Fibroblast of skin of left quadriceps (primary cell): Measurements from ENCODE around the gene MRPL52.
"Not testable (repeated sequence)": the region's sequence is repeated elsewhere in the genome, so short reads cannot be mapped to it uniquely, and the experiment has no call there.

Experiments used
- DNase-seq, 2 experiments: peaks; one replicate each; pipeline ENCODE4 v3.0.0-alpha.2; 2013; ENCODE audit warnings: low read depth in 2 of 2

Gene MRPL52

GRCh38 chr14:22829661-22830442 lies at the start of gene MRPL52:
Gene MRPL52, plus strand, starts transcription at chr14:22829887. Its CDS starts 26 bp downstream, at chr14:22829913.
- peak; percentile 66 to 67 for DNase-seq

DNA sequence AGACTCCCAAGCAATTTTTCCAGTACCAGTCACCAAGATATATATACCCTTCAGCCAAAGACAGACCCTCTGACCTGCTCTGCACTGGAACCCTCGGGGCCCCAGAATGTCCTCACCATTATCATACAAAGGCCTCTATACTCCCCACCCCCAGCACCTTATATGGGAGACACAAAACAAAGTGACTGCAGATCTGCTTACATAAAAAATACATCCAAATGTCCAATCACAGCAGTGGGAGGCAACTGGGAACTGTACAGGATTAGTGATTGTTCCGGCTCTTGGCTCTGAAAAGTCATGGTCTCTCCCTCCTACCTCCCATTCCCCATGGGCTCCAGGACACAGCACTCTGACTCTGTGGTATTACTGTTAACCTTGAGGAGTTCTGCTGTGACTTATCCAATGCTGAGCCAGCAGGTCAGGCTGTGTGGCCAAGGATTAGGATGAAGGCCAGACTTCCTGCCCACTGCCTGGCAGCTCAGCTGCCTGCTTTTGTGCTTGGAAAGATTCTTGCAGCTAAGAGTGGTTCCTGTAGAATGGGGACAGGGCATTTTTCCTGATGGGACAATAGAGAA lies 49.5 kb upstream of the MRPL52 start:
- no peak for DNase-seq

GRCh38 chr14:22780941-22781300 lies 48.8 kb upstream of the MRPL52 start:
- no peak for DNase-seq

- DNase-seq = peak in 1 of 2 experiments; percentile 4
Observed at GRCh38 chr14:22781301-22781991, 48.2 kb upstream of the MRPL52 start.

DNA sequence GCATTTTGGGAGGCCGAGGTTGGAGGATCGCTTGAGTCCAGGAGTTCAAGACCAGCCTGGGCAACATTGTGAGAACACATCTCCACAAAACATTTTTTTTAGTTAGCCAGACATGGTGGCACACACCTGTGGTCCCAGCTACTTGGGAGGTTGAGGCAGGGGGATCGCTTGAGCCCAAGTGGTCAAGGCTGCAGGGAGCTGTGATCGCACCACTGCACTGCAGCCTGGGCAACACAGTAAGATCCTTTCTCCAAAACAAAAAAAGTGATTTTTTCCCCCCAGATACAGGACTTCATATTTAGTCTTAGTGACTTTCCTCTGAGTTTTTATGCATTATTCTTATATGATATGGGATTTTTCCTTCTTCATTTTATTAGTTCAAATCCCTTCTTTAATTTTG lies 43.0 kb upstream of the MRPL52 start:
- no peak for DNase-seq

GRCh38 chr14:22791301-22791700 lies 38.4 kb upstream of the MRPL52 start:
- no peak for DNase-seq

DNA sequence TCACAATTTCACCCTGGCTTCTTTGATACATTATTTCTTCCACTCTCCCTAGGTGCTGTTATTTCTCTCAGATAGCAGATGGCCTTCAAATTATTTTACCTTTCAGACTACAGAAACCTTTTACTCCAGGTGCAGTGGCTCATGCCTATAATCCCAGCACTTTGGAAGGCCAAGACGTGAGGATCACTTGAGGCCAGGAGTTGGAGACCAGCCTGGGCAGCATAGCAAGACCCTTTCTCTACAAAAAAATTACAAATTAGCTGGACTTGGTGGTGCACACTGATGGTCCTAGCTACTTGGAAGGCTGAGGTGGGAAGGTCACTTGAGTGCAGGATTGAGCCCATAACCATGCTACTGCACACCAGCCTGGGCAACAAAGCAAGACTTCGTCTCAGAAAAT lies 37.5 kb upstream of the MRPL52 start:
- DNase-seq = no peak

DNA sequence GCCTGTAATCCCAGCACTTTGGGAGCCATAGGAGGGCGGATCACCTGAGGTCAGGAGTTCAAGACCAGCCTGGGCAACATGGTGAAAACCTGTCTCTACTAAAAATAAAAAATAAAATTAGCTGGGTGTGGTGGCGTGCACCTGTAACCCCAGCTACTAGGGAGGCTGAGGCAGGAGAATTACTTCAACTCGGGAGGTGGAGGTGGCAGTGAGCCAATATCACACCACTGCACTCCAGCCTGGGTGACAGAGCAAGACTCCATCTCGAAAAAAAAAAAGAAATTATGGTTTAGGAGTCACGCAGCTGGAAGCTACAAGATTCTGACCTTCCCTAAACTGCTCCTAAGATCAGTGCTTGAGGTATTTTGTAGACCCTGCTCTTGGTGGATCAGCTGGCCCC lies 36.1 kb upstream of the MRPL52 start:
- not testable (repeated sequence) for DNase-seq

DNA sequence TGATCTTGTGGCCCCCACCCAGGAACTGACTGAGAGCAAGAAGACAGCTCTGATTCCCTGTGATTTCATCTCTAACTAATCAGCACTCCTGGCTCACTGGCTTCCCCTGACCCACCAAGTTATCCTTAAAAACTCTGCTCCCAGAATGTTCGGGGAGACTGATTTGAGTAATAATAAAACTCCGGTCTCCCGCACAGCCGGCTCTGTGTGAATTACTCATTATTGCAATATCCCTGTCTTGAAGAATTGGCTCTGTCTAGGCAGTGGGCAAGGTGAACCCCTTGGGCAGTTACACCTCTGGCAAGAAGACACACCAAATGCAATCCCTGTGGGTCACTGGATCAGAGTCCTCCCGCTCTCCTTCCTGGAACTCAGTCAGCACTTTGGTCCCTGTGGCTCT lies 35.7 kb upstream of the MRPL52 start:
- no peak for DNase-seq

DNA sequence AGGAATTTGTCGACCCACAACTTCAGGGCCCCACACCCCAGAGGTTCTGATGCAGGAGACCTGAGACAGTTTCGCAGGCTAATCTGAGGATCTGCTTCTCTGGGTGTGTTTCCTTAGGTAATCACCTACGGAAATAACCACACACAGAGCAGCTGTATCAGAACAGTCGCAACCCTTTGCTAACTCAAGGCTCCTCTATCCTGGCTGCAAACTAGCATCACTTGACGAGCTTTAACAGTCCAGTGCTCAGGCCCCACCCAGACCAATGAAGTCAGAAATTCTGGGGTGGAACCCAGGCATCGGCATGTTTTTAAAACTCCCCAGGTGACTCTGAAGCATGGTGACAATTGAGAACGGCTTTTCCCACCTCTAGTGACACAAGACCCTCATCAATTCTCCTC lies 35.1 kb upstream of the MRPL52 start:
- DNase-seq = no peak

DNA sequence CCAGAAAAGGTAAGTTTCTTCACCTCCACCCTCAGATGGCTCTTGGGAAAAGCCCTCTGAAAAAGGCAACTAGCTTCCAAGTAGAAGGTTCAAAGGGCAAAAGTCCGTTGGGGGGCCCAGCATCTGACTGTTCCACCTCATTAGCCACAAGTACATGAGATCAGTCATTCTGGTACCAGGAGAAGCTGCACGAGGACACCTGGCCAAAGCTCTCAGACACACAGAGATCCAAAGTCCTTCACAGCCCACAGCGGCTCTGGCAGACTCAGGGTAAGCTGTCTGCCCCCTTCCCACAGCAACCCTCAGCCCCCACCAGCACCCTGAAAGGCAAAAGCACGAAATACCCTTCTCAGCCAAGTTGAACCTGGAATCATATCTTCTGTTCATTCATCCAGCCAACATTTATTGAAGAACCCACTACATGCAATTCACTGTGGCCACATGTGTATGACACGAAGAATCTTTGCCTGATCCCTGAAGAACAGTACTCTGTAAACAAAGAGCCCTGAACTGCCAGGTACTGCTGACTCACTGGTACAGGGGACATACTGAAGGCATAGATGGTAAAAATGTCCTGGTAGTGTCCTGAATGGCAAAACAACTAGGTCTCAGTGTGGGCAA lies 33.5 kb upstream of the MRPL52 start:
- DNase-seq = no peak

GRCh38 chr14:22797017-22797917 lies 32.4 kb upstream of the MRPL52 start:
- DNase-seq = no peak

DNA sequence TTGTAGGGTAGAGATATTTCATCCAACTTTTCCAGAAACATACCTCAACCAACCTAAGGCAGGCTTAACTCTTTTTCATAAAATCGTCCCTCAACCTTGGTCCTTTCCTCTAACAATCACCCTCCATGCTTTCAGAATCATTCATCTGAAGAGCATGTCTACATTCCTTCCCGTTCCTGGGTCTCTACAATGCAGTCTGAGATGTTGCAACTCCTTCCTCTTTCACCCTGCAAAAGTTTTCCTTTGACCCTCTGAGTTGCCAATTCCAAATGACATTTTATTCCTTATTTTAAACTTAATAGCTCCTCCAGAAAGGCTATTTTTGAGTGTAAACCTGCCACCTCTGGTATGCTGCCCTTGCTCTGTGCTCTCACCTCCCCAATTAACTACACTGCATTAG lies 31.2 kb upstream of the MRPL52 start:
- no peak for DNase-seq

DNA sequence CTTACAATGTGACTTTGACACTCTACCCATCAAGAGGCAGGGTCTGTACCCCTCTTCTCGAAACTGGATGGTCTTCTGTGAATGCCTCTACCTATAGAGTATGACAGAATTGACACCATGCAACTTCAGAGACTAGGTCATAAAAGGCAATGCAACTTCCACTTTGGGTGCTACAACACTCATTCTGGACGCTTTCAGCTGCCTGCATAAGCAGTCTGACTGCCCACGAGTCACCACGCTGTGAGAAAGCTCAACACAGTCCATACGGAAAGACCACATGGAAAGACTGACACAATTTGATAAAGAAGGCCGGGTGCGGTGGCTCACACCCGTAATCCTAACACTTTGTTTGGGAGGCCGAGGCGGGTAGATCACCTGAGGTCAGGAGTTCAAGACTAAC lies 29.3 kb upstream of the MRPL52 start:
- no peak for DNase-seq

GRCh38 chr14:22801716-22802115 lies 28.0 kb upstream of the MRPL52 start:
- DNase-seq = no peak

- no peak for DNase-seq
Observed at GRCh38 chr14:22802860-22803686, 26.6 kb upstream of the MRPL52 start.

GRCh38 chr14:22803687-22803974 lies 26.1 kb upstream of the MRPL52 start:
- no peak for DNase-seq

DNA sequence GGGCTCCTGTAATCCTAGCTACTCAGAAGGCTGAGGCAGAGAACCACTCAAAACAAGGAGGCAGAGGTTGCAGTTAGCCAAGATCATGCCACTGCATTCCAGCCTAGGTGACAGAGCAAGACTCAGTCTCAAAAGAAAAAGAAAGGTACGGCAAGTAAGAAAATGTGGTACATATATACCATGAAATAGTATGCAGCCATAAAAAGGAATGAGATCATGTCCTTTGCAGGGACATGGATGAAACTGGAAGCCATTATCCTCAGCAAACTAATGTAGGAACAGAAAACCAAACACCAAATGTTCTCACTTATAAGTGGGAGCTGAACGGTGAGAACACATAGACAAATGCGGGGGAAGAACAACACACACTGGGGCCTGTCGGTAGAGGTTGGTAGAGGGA lies 24.5 kb upstream of the MRPL52 start:
- not testable (repeated sequence) for DNase-seq

DNA sequence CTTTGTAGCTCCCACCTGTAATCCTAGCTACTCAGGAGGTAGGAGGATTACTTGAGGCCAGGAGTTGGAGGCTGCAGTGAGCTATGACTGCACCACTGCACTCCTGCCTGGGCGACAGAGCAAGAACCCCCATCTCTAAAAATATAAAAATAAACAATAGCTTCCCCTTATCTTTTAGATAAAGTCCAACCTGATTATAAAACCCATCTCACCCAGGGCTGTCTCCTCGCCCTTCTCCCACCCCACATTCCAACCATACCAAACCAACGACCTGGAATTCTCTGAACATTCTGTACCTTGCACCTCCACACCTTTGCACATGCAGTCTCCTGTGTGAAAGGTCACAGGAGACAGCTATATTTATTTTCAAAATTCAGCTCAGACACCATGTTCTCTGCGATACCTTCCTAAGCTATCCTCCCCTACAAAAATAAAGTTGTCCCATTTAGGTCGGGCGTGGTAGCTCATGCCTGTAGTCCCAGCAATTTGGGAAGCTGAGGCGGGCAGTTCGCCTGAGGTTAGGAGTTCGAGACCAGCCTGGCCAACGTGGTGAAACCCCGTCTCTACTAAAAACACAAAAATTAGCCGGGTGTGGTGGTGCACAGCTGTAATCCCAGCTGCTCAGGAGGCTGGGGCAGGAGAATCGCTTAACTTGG lies 22.1 kb upstream of the MRPL52 start:
- DNase-seq = no peak
